ENCODE results near the gene EML4.

The EML4 gene

GRCh38 chr2:42197792-42198191 lies 28.6 kb downstream of the EML4 start:
- no peak for DNase-seq

GRCh38 chr2:42198466-42198865 lies 29.3 kb downstream of the EML4 start:
- no peak for DNase-seq

- no peak for DNase-seq
Measured at GRCh38 chr2:42199002-42199401, 29.8 kb downstream of the EML4 start.

GRCh38 chr2:42199626-42200025 lies 30.5 kb downstream of the EML4 start:
- no peak for DNase-seq

GRCh38 chr2:42200926-42201855 lies 32.0 kb downstream of the EML4 start:
- no peak for DNase-seq

GRCh38 chr2:42202634-42203008 lies 33.5 kb downstream of the EML4 start:
- DNase-seq = no peak

- DNase-seq = no peak
Measured at GRCh38 chr2:42203792-42204191, 34.6 kb downstream of the EML4 start.

- no peak for DNase-seq
Measured at GRCh38 chr2:42205337-42205736, 36.2 kb downstream of the EML4 start.

GRCh38 chr2:42207826-42208225 lies 38.7 kb downstream of the EML4 start:
- no peak for DNase-seq

GRCh38 chr2:42210203-42210602 lies 41.0 kb downstream of the EML4 start:
- no peak for DNase-seq

- DNase-seq = no peak
Measured at GRCh38 chr2:42211291-42211690, 42.1 kb downstream of the EML4 start.

GRCh38 chr2:42214669-42215068 lies 45.5 kb downstream of the EML4 start:
- DNase-seq = no peak

GRCh38 chr2:42216694-42217093 lies 47.5 kb downstream of the EML4 start:
- no peak for DNase-seq

- no peak for DNase-seq
Measured at GRCh38 chr2:42217307-42217706, 48.2 kb downstream of the EML4 start.

- DNase-seq = no peak
Measured at GRCh38 chr2:42217914-42218313, 48.8 kb downstream of the EML4 start.

- no peak for DNase-seq
Measured at GRCh38 chr2:42218712-42219111, 49.6 kb downstream of the EML4 start.

GRCh38 chr2:42219160-42219559 lies 50.0 kb downstream of the EML4 start:
- DNase-seq = no peak

GRCh38 chr2:42220566-42220965 lies 51.4 kb downstream of the EML4 start:
- no peak for DNase-seq

- no peak for DNase-seq
Measured at GRCh38 chr2:42223067-42223854, 54.1 kb downstream of the EML4 start.

GRCh38 chr2:42223855-42224268 lies 54.7 kb downstream of the EML4 start:
- DNase-seq = no peak

GRCh38 chr2:42224422-42225067 lies 55.4 kb downstream of the EML4 start:
- no peak for DNase-seq

- DNase-seq = no peak
Measured at GRCh38 chr2:42225573-42225972, 56.4 kb downstream of the EML4 start.

GRCh38 chr2:42227491-42227890 lies 58.3 kb downstream of the EML4 start:
- DNase-seq = no peak

GRCh38 chr2:42228101-42228500 lies 58.9 kb downstream of the EML4 start:
- no peak for DNase-seq
